T-helper 17 cell (primary cell): ENCODE results near the gene FGF1. TPM values are rescaled to one million over a fixed set of nuclear protein-coding genes. Genes with fewer than 3 reads are reported as not detected.

Source experiments
- ATAC-seq: fragments of 150-1000 bp; cut with Tn5 transposase; 2 replicates; pipeline ENCODE4 v1.10.0; 2021; ENCODE audit warnings: mild to moderate bottlenecking, moderate library complexity
- DNase-seq, 3 donors: peaks; one replicate each; pipeline versions ENCODE4 v3.0.0 to v3.0.0-alpha.2; 2020 to 2021
- H3K9me3 ChIP-seq: one replicate; pipeline ENCODE4 v1.7.0; 2013; ENCODE audit warnings: low read length, mild to moderate bottlenecking; ENCODE audit not compliant: control insufficient read depth, poor library complexity, severe bottlenecking
- H3K27ac Mint-ChIP-seq: one replicate; pipeline ENCODE4 v1.8.0; 2022; ENCODE audit warnings: mild to moderate bottlenecking, moderate library complexity, mixed read lengths
- H3K27me3 Mint-ChIP-seq: one replicate; pipeline ENCODE4 v1.8.0; 2022; ENCODE audit warnings: mixed read lengths
- H3K36me3 Mint-ChIP-seq: one replicate; pipeline ENCODE4 v1.8.0; 2022; ENCODE audit warnings: low read depth, mixed read lengths
- H3K4me1 Mint-ChIP-seq: one replicate; pipeline ENCODE4 v1.8.0; 2022; ENCODE audit warnings: mild to moderate bottlenecking, mixed read lengths
- H3K4me3 Mint-ChIP-seq: one replicate; pipeline ENCODE4 v1.8.0; 2022; ENCODE audit warnings: mild to moderate bottlenecking, moderate library complexity, mixed read lengths
- total RNA-seq, 4 donors: library from RNA in 2 of 4; stranded (reverse) in 2 of 4; gene quantifications; one replicate each; pipeline ENCODE4 v1.2.3 and lab custom pipeline; 2022 to 2026

Gene FGF1
- total RNA-seq, 2 donors from 2014 or later, result not detected

GRCh38 chr5:142619815-142620214 lies 66.1 kb downstream of the FGF1 start:
- DNase-seq, result no peak
- peaks cover 6% of the 10 kb centered on the region for H3K4me1 Mint-ChIP-seq
- H3K27me3 Mint-ChIP-seq, result peaks cover 20% of the 10 kb centered on the region
- H3K27ac Mint-ChIP-seq, result no peak overlapping the region
- no peaks in the 10 kb centered on the region for H3K9me3 ChIP-seq
- no peak overlapping the region for H3K4me3 Mint-ChIP-seq
- peaks cover 4% of the 10 kb centered on the region for H3K36me3 Mint-ChIP-seq
- no peak for ATAC-seq

- no peaks in the 10 kb centered on the region for H3K9me3 ChIP-seq
- peaks cover 8% of the 10 kb centered on the region for H3K4me1 Mint-ChIP-seq
- DNase-seq, result no peak
- no peak overlapping the region for H3K4me3 Mint-ChIP-seq
- peaks cover 4% of the 10 kb centered on the region for H3K36me3 Mint-ChIP-seq
- no peak for ATAC-seq
- peaks cover 18% of the 10 kb centered on the region for H3K27me3 Mint-ChIP-seq
- no peak overlapping the region for H3K27ac Mint-ChIP-seq
Observed at GRCh38 chr5:142618130-142618523, 67.8 kb downstream of the FGF1 start.

- Mint-ChIP-seq H3K4me1 (peaks cover 8% of the 10 kb centered on the region), H3K27me3 (peaks cover 23% of the 10 kb centered on the region), H3K27ac (no peak overlapping the region), H3K36me3 (peaks cover 4% of the 10 kb centered on the region), H3K4me3 (no peak overlapping the region)
- ATAC-seq (no peak), DNase-seq (no peak)
- H3K9me3 ChIP-seq, result no peaks in the 10 kb centered on the region
Observed at GRCh38 chr5:142617416-142618129, 68.3 kb downstream of the FGF1 start.

GRCh38 chr5:142615948-142616347 lies 69.9 kb downstream of the FGF1 start:
- H3K4me1 Mint-ChIP-seq, result peaks cover 8% of the 10 kb centered on the region
- H3K27me3 Mint-ChIP-seq, result peaks cover 36% of the 10 kb centered on the region

GRCh38 chr5:142614054-142614453 lies 71.8 kb downstream of the FGF1 start:
- H3K9me3 ChIP-seq, result no peaks in the 10 kb centered on the region
- peaks cover 4% of the 10 kb centered on the region for H3K36me3 Mint-ChIP-seq
- H3K27me3 Mint-ChIP-seq, result peaks cover 44% of the 10 kb centered on the region
- ATAC-seq (no peak), DNase-seq (no peak)
- no peak overlapping the region for H3K27ac Mint-ChIP-seq
- no peak overlapping the region for H3K4me3 Mint-ChIP-seq
- H3K4me1 Mint-ChIP-seq, result peaks cover 11% of the 10 kb centered on the region

More at GRCh38 chr5:142615948-142616347, 69.9 kb downstream of the FGF1 start:
- H3K36me3 Mint-ChIP-seq, result peaks cover 4% of the 10 kb centered on the region
- ATAC-seq, result no peak
- DNase-seq, result no peak
- H3K27ac Mint-ChIP-seq, result no peak overlapping the region
- no peak overlapping the region for H3K4me3 Mint-ChIP-seq
- H3K9me3 ChIP-seq, result no peaks in the 10 kb centered on the region

GRCh38 chr5:142613271-142613671 lies 72.6 kb downstream of the FGF1 start:
- peaks cover 11% of the 10 kb centered on the region for H3K4me1 Mint-ChIP-seq
- no peaks in the 10 kb centered on the region for H3K9me3 ChIP-seq
- peaks cover 4% of the 10 kb centered on the region for H3K36me3 Mint-ChIP-seq
- DNase-seq, result no peak
- H3K4me3 Mint-ChIP-seq, result no peak overlapping the region
- no peak for ATAC-seq
- H3K27me3 Mint-ChIP-seq, result peaks cover 47% of the 10 kb centered on the region
- no peak overlapping the region for H3K27ac Mint-ChIP-seq

GRCh38 chr5:142612494-142613270 lies 73.2 kb downstream of the FGF1 start:
- DNase-seq (no peak), ATAC-seq (no peak)
- Mint-ChIP-seq H3K4me1 (peaks cover 8% of the 10 kb centered on the region), H3K27me3 (peaks cover 51% of the 10 kb centered on the region), H3K4me3 (no peak overlapping the region), H3K27ac (no peak overlapping the region), H3K36me3 (peaks cover 4% of the 10 kb centered on the region)
- H3K9me3 ChIP-seq, result no peaks in the 10 kb centered on the region

GRCh38 chr5:142611154-142611553 lies 74.7 kb downstream of the FGF1 start:
- Mint-ChIP-seq H3K27me3 (peaks cover 56% of the 10 kb centered on the region), H3K36me3 (no peaks in the 10 kb centered on the region), H3K4me3 (no peak overlapping the region), H3K4me1 (peaks cover 8% of the 10 kb centered on the region), H3K27ac (no peak overlapping the region)
- H3K9me3 ChIP-seq, result no peaks in the 10 kb centered on the region
- DNase-seq (peak; percentile 19 to 59 (median 27)), ATAC-seq (peak; percentile 88)

- ATAC-seq (no peak), DNase-seq (no peak)
- no peaks in the 10 kb centered on the region for H3K9me3 ChIP-seq
- Mint-ChIP-seq H3K36me3 (no peaks in the 10 kb centered on the region), H3K4me3 (no peak overlapping the region), H3K27ac (no peak overlapping the region), H3K4me1 (peaks cover 8% of the 10 kb centered on the region), H3K27me3 (peaks cover 58% of the 10 kb centered on the region)
Observed at GRCh38 chr5:142610176-142611001, 75.5 kb downstream of the FGF1 start.

- Mint-ChIP-seq H3K27me3 (peaks cover 63% of the 10 kb centered on the region), H3K4me3 (no peak overlapping the region), H3K36me3 (no peaks in the 10 kb centered on the region), H3K4me1 (peaks cover 6% of the 10 kb centered on the region), H3K27ac (no peak overlapping the region)
- ATAC-seq (no peak), DNase-seq (no peak)
- H3K9me3 ChIP-seq, result no peaks in the 10 kb centered on the region
Observed at GRCh38 chr5:142609142-142609541, 76.7 kb downstream of the FGF1 start.

GRCh38 chr5:142608081-142608480 lies 77.8 kb downstream of the FGF1 start:
- Mint-ChIP-seq H3K27me3 (peaks cover 70% of the 10 kb centered on the region), H3K27ac (no peak overlapping the region), H3K36me3 (no peaks in the 10 kb centered on the region), H3K4me1 (peaks cover 6% of the 10 kb centered on the region), H3K4me3 (no peak overlapping the region)
- no peak for DNase-seq
- ATAC-seq, result no peak
- no peaks in the 10 kb centered on the region for H3K9me3 ChIP-seq

GRCh38 chr5:142605611-142606010 lies 80.3 kb downstream of the FGF1 start:
- H3K36me3 Mint-ChIP-seq, result no peaks in the 10 kb centered on the region
- DNase-seq (no peak), ATAC-seq (no peak)
- no peak overlapping the region for H3K4me3 Mint-ChIP-seq
- H3K27me3 Mint-ChIP-seq, result peaks cover 74% of the 10 kb centered on the region
- no peak overlapping the region for H3K27ac Mint-ChIP-seq
- H3K4me1 Mint-ChIP-seq, result peaks cover under 1% of the 10 kb centered on the region
- no peaks in the 10 kb centered on the region for H3K9me3 ChIP-seq

- H3K4me1 Mint-ChIP-seq, result no peaks in the 10 kb centered on the region
- H3K4me3 Mint-ChIP-seq, result no peak overlapping the region
- H3K9me3 ChIP-seq, result no peaks in the 10 kb centered on the region
- no peak for ATAC-seq
- DNase-seq, result no peak
- no peaks in the 10 kb centered on the region for H3K36me3 Mint-ChIP-seq
- peaks cover 79% of the 10 kb centered on the region for H3K27me3 Mint-ChIP-seq
- peak overlapping the region; percentile 34 for H3K27ac Mint-ChIP-seq
Observed at GRCh38 chr5:142602720-142603245, 83.1 kb downstream of the FGF1 start.
